H9 (cell line): Measurements from ENCODE around the gene ANO9. TPM values are rescaled to one million over a fixed set of nuclear protein-coding genes. Genes with fewer than 3 reads are reported as not detected.

Experiments
- DNase-seq: peaks from one replicate; pipeline ENCODE4 v3.0.0-alpha.2; 2017
- H2AFZ ChIP-seq: one replicate; pipeline ENCODE4 v1.6.1; 2013; ENCODE audit warnings: mild to moderate bottlenecking, low read length, control low read depth, moderate library complexity
- H2AK5ac ChIP-seq: 2 replicates; pipeline ENCODE4 v1.6.1; 2013; ENCODE audit warnings: low read length, control low read depth, mixed read lengths; ENCODE audit not compliant: insufficient read length
- H2BK120ac ChIP-seq: one replicate; pipeline ENCODE4 v1.6.1; 2013; ENCODE audit warnings: low read depth, mild to moderate bottlenecking, low read length, control low read depth, inconsistent platforms; ENCODE audit not compliant: poor library complexity, severe bottlenecking
- H2BK12ac ChIP-seq: 2 replicates; pipeline ENCODE4 v1.6.1; 2013; ENCODE audit warnings: low read length, control low read depth, mixed read lengths, low read depth; ENCODE audit not compliant: insufficient read length
- H2BK15ac ChIP-seq: 2 replicates; pipeline ENCODE4 v1.6.1; 2013; ENCODE audit warnings: low read depth, low read length, control low read depth
- H2BK20ac ChIP-seq: one replicate; pipeline ENCODE4 v1.6.1; 2013; ENCODE audit warnings: low read depth, mild to moderate bottlenecking, low read length, control low read depth, inconsistent platforms; ENCODE audit not compliant: poor library complexity, severe bottlenecking
- H2BK5ac ChIP-seq: 2 replicates; pipeline ENCODE4 v1.6.1; 2013; ENCODE audit warnings: low read length, control low read depth, mixed read lengths; ENCODE audit not compliant: insufficient read length
- H3K14ac ChIP-seq: 2 replicates; pipeline ENCODE4 v1.6.1; 2013; ENCODE audit warnings: low read length, control low read depth; ENCODE audit not compliant: insufficient read depth
- H3K18ac ChIP-seq: 2 replicates; pipeline ENCODE4 v1.6.1; 2013; ENCODE audit warnings: low read depth, mild to moderate bottlenecking, mixed read lengths, low read length, control low read depth; ENCODE audit not compliant: insufficient read length
- H3K23ac ChIP-seq: 2 replicates; pipeline ENCODE4 v1.6.1; 2013; ENCODE audit warnings: low read length, control low read depth, mixed read lengths, low read depth; ENCODE audit not compliant: insufficient read length
- H3K23me2 ChIP-seq: 2 replicates; pipeline ENCODE4 v1.6.1; 2013; ENCODE audit warnings: low read depth, mild to moderate bottlenecking, mixed read lengths, low read length, control low read depth; ENCODE audit not compliant: insufficient read length, poor library complexity, severe bottlenecking
- H3K27ac ChIP-seq: 2 replicates; pipeline ENCODE4 v1.5.1; 2013; ENCODE audit warnings: low read length, control low read depth, mixed read lengths, low read depth; ENCODE audit not compliant: insufficient read length
- H3K27me3 ChIP-seq: 2 replicates; pipeline ENCODE4 v1.6.1; 2013; ENCODE audit warnings: low read length, control low read depth, inconsistent platforms; ENCODE audit not compliant: insufficient read depth
- H3K4ac ChIP-seq: 2 replicates; pipeline ENCODE4 v1.6.1; 2013; ENCODE audit warnings: low read depth, mild to moderate bottlenecking, control low read depth, inconsistent platforms, low read length, moderate library complexity
- H3K4me1 ChIP-seq: 2 replicates; pipeline ENCODE4 v1.6.1; 2013; ENCODE audit warnings: low read length, control low read depth, inconsistent platforms; ENCODE audit not compliant: insufficient read depth
- H3K4me2 ChIP-seq: 2 replicates; pipeline ENCODE4 v1.6.1; 2013; ENCODE audit warnings: low read length, control low read depth, mixed read lengths; ENCODE audit not compliant: insufficient read length, insufficient read depth
- H3K56ac ChIP-seq: 2 replicates; pipeline ENCODE4 v1.6.1; 2013; ENCODE audit warnings: low read depth, mild to moderate bottlenecking, mixed read lengths, low read length, control low read depth; ENCODE audit not compliant: insufficient read length
- H3K79me1 ChIP-seq: 2 replicates; pipeline ENCODE4 v1.6.1; 2013; ENCODE audit warnings: low read depth, mild to moderate bottlenecking, moderate library complexity, low read length, control low read depth, inconsistent platforms; ENCODE audit not compliant: insufficient read depth, poor library complexity, severe bottlenecking
- H3K79me2 ChIP-seq: 2 replicates; pipeline ENCODE4 v1.6.1; 2013; ENCODE audit warnings: low read length, control low read depth, inconsistent platforms; ENCODE audit not compliant: insufficient read depth
- H3K9ac ChIP-seq: 2 replicates; pipeline ENCODE4 v1.6.1; 2013; ENCODE audit warnings: low read length, control low read depth, mixed read lengths; ENCODE audit not compliant: insufficient read length; ENCODE audit errors: extremely low read depth
- H3K9me3 ChIP-seq: one replicate; pipeline ENCODE4 v1.6.1; 2013; ENCODE audit warnings: low read depth, low read length, inconsistent platforms; ENCODE audit not compliant: control insufficient read depth
- H3T11ph ChIP-seq: one replicate; pipeline ENCODE4 v1.6.1; 2013; ENCODE audit warnings: mild to moderate bottlenecking, low read length, control low read depth, inconsistent platforms
- H4K20me1 ChIP-seq: one replicate; pipeline ENCODE4 v1.6.1; 2013; ENCODE audit not compliant: control insufficient read depth, insufficient read length, insufficient read depth
- H4K5ac ChIP-seq: 2 replicates; pipeline ENCODE4 v1.6.1; 2013; ENCODE audit warnings: low read depth, mild to moderate bottlenecking, mixed read lengths, low read length, control low read depth; ENCODE audit not compliant: insufficient read length
- H4K8ac ChIP-seq: replicated peaks from 2 replicates; pipeline ENCODE4 v1.6.1; 2013; ENCODE audit warnings: low read length, control low read depth, mixed read lengths, low read depth; ENCODE audit not compliant: insufficient read length
- H4K91ac ChIP-seq: 2 replicates; pipeline ENCODE4 v1.6.1; 2013; ENCODE audit warnings: low read depth, mild to moderate bottlenecking, moderate library complexity, mixed read lengths, low read length, control low read depth; ENCODE audit not compliant: insufficient read length
- H3K27ac Mint-ChIP-seq, 3 experiments: 2 replicates in 2 of 3; 3 replicates in 1 of 3; pipeline ENCODE4 v1.8.0; 2020 to 2021; ENCODE audit warnings: mixed read lengths in 3 of 3, mild to moderate bottlenecking in 1 of 3, moderate library complexity in 1 of 3
- H3K27me3 Mint-ChIP-seq: 2 replicates; pipeline ENCODE4 v1.8.0; 2021; ENCODE audit warnings: low read depth, mild to moderate bottlenecking, moderate library complexity, mixed read lengths
- H3K36me3 Mint-ChIP-seq, 3 experiments: 2 replicates in 2 of 3; 3 replicates in 1 of 3; pipeline ENCODE4 v1.8.0; 2020 to 2021; ENCODE audit warnings: low read depth in 3 of 3, mixed read lengths in 3 of 3; ENCODE audit not compliant: insufficient read depth in 1 of 3
- H3K4me1 Mint-ChIP-seq, 2 experiments: 2 replicates each; pipeline ENCODE4 v1.8.0; 2020; ENCODE audit warnings: mixed read lengths in 2 of 2
- H3K4me3 Mint-ChIP-seq, 2 experiments: 2 replicates in 1 of 2; 3 replicates in 1 of 2; pipeline ENCODE4 v1.8.0; 2020 to 2021; ENCODE audit warnings: mild to moderate bottlenecking in 2 of 2, mixed read lengths in 2 of 2, moderate library complexity in 1 of 2
- H3K9me3 Mint-ChIP-seq, 2 experiments: 2 replicates in 1 of 2; 3 replicates in 1 of 2; pipeline ENCODE4 v1.8.0; 2020; ENCODE audit warnings: mild to moderate bottlenecking in 2 of 2, mixed read lengths in 2 of 2, moderate library complexity in 1 of 2
- CTCF ChIP-seq: fragments of 200-600 bp; sonication (generic); conservative IDR thresholded peaks from 3 replicates; pipeline ENCODE4 v1.8.0; 2021; ENCODE audit warnings: antibody characterized with exemption, mild to moderate bottlenecking
- WGBS: extraction: QIAGEN DNeasy Blood & Tissue Kit; methylation state at CpG from one replicate; pipeline ENCODE4 v1.1.7; 2013; ENCODE audit warnings: missing lambda C conversion rate, low lambda C conversion rate, mixed read lengths; ENCODE audit not compliant: insufficient read length; ENCODE audit errors: extremely low coverage; 5-methylcytosine and 5-hydroxymethylcytosine counted together
- total RNA-seq: library from RNA; stranded (reverse); gene quantifications from 2 replicates; pipeline ENCODE4 v1.2.1, GENCODE V29; 2021

ANO9 gene
- total RNA-seq, 1 experiment from 2014 or later, result 13.1 TPM

GRCh38 chr11:405954-406795, 35.6 kb downstream of the ANO9 start:
- Mint-ChIP-seq H3K4me3 (peak overlapping the region; percentile 22 to 51; a peak in 1 of 5 replicates), H3K9me3 (no peaks in the 10 kb centered on the region), H3K36me3 (peaks cover 0 to 2% (median 0%) of the 10 kb centered on the region in 3 experiments; a peak in 3 of 7 replicates), H3K27me3 (0 out of 2 replicates have a peak, but pooled peaks cover 2% of the 10 kb centered on the region), H3K4me1 (peaks cover 2 to 5% of the 10 kb centered on the region in 2 experiments; a peak in 3 of 4 replicates), H3K27ac (no peak overlapping the region)
- Histone ChIP-seq H3K79me2 (no peaks in the 10 kb centered on the region), H2BK12ac (no peak overlapping the region), H2BK15ac (no peak overlapping the region), H3K27ac (no peak overlapping the region), H3K23ac (no peak overlapping the region), H2BK120ac (no peak overlapping the region), H2BK20ac (no peak overlapping the region), H3K9ac (no peak overlapping the region), H3K4me2 (no peak overlapping the region), H4K20me1 (no peaks in the 10 kb centered on the region), H3T11ph (no peak overlapping the region), H2BK5ac (no peak overlapping the region), H3K9me3 (no peaks in the 10 kb centered on the region), H3K4me1 (no peaks in the 10 kb centered on the region), H3K4ac (no peak overlapping the region), H3K79me1 (no peaks in the 10 kb centered on the region), H4K5ac (no peak overlapping the region), H3K14ac (no peak overlapping the region), H4K8ac (no peak overlapping the region), H3K23me2 (peaks cover 8% of the 10 kb centered on the region), H2AK5ac (no peak overlapping the region), H3K27me3 (no peaks in the 10 kb centered on the region), H4K91ac (no peak overlapping the region), H2AFZ (no peak overlapping the region), H3K18ac (no peak overlapping the region), H3K56ac (no peak overlapping the region)
- TF ChIP-seq CTCF, result no peak
- WGBS, result no CpG with 5 or more reads among the region's 47 CpGs
- no peak for DNase-seq
